GM10248 (cell line): ENCODE results near the gene ZBTB24.

Source experiments
- CTCF ChIA-PET: fragments of 300-600 bp; sonication (Branson Sonifier 250); formaldehyde crosslinking; extraction: SDS; loops from one replicate; lab custom pipeline; 2021; ENCODE audit warnings: antibody characterized with exemption; lab: Yijun Ruan, JAX
- POLR2A ChIA-PET: fragments of 350-650 bp; sonication (Branson Sonifier 250); formaldehyde crosslinking; extraction: SDS; loops from one replicate; lab custom pipeline; 2020; ENCODE audit warnings: antibody characterized with exemption; lab: Yijun Ruan, JAX
- DNase-seq: peaks from one replicate; pipeline ENCODE4 v3.0.0; 2012; ENCODE audit errors: extremely low spot score
- TF ChIP-seq, protein P1 (sequence below): IDR thresholded peaks from 2 replicates; pipeline ENCODE4 v1.5.1; 2012; ENCODE audit warnings: mild to moderate bottlenecking, low read depth; ENCODE audit errors: extremely low read depth, missing control alignments, control extremely low read depth

Gene ZBTB24

DNA sequence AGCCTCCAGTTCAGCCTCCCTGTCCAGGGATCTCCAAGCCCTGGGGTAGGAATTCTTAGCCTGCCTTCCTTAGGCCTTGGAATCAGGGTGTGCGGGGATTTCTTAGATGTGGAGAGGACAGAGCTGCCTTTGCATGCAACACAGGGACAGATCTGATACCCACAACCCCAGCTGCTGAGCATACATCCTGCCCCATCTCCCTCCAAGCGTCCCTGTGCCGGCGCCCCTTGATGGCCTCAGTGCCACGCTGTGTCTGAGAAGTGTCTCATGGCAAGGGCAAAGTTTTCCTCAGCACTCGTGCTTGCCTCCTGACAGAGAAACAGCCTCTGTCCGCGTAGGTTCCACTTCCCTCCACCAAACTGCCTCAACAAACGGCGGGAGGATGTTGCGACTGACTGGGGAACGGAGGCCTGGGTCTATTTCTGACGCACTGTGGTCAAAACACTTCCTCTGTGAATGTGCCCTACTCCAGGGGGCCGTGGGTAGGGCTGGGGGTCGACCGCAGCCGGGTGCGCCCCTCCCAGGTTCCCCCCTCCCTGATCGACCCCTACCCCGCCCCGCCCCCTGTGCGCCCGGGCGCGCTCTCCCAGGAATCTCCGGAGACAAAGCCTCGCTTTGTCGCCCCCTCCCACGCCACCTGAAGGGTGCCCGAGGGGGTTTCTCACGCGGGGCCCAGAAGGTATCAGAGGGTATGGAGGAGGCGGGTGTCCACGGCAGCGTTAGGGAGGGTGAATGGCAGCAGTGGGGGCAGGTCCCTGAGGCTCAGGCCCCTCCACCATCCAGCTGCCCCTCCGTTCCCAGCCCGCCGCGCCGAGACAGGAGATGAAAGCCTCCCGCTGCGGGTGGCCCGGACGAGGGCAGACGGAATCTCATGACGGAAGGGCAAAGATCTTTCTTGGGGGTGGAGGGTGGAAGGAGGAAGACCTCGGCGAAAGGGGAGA is 28.3 kb downstream of the ZBTB24 start:
- POLR2A ChIA-PET, result interaction anchor here (0.9 to 1.3 kb wide), 4 partner anchors 9 to 81 kb away, joined by 3 to 4 read pairs (median 3); partner anchors contain the start of gene CD164

DNA sequence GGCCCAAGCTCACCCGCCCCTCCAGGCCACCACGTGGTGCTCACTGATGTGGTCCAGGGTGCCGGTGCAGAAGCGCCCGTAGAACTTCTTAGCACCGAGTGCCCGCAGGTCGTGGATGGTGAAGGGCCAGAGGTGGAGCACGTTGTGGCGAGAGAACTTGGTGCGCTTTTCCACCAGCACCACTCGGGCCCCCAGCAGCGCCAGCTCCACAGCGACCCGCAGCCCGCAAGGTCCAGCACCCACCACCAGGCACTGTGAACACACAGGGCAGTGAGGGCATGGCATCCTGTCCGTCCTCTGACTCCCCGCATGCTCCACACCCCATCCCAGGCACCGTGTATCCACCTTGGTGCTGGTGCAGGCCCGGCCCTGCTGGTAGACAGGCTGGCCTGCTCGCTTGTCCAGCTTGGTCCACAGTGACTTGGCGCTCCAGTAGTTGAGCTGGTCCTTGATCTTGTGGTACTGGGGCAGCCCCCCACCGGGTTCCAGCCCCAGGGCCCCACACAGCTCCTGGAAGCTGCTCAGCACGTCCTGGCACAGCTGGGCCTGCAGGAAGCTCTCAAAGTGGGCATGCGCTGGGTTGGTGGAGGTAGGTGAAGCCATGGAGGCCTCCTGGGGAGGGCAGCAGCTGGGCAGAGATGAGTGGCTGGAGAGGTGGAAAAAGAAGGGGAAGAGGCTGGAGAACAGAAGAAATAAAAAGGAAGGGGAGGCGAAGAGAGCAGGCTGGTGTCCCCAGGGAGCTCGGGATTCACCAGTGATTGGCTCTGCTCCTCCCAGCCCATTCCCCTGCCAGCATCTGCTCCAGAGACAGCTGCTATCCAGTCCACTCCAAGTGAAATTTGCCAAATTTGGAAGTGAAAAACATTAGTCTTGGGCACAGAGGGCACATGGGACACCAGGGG is 29.2 kb downstream of the ZBTB24 start:
- TF ChIP-seq, protein P1, sequence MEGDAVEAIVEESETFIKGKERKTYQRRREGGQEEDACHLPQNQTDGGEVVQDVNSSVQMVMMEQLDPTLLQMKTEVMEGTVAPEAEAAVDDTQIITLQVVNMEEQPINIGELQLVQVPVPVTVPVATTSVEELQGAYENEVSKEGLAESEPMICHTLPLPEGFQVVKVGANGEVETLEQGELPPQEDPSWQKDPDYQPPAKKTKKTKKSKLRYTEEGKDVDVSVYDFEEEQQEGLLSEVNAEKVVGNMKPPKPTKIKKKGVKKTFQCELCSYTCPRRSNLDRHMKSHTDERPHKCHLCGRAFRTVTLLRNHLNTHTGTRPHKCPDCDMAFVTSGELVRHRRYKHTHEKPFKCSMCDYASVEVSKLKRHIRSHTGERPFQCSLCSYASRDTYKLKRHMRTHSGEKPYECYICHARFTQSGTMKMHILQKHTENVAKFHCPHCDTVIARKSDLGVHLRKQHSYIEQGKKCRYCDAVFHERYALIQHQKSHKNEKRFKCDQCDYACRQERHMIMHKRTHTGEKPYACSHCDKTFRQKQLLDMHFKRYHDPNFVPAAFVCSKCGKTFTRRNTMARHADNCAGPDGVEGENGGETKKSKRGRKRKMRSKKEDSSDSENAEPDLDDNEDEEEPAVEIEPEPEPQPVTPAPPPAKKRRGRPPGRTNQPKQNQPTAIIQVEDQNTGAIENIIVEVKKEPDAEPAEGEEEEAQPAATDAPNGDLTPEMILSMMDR, result no peak
- peak; percentile 15 for DNase-seq
- ChIA-PET CTCF (interaction anchor here (1.1 to 3.9 kb wide), 6 partner anchors 9 to 370 kb away, joined by 3 to 19 read pairs (median 8); partner anchors contain the start of genes CD164, PPIL6 and SMPD2), POLR2A (interaction anchor here (0.9 to 1.3 kb wide), 3 partner anchors 8 to 80 kb away, joined by 3 to 4 read pairs (median 3); no protein-coding TSS in a partner anchor)

More for the DNA sequence above, 28.3 kb downstream of the ZBTB24 start:
- CTCF ChIA-PET, result interaction anchor here (0.7 to 3.9 kb wide), 11 partner anchors 8 to 371 kb away, joined by 3 to 19 read pairs (median 7); partner anchors contain the start of genes CD164, PPIL6 and SMPD2
- TF ChIP-seq, protein P1, result no peak
- peak; percentile 73 for DNase-seq

DNA sequence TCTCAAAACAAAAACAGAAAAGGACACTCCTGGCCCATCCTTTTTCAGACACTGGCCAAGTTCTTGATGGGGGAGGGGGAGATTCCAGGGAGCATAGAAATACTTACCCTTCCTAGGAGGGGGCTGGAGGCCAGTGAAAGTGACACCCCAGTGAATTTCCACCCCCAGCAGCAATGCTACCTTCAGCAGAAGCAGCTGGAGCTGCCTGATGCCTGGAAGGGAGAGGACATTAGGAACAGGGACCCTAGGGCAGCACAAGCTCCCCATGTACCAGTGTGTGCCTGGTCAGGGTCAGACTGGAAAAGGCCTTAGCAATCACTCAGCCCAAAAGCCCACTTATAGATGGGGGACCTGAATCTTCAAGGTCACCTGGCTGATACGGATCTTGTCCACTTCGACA is 29.9 kb downstream of the ZBTB24 start:
- TF ChIP-seq, protein P1, result no peak
- CTCF ChIA-PET, result interaction anchor here (1.2 to 3.9 kb wide), 5 partner anchors 8 to 369 kb away, joined by 3 to 19 read pairs (median 8); partner anchors contain the start of genes CD164, PPIL6 and SMPD2
- no peak for DNase-seq
- POLR2A ChIA-PET, result interaction anchor here (1.3 kb wide), 1 partner anchor 8 kb away, joined by 4 read pairs; no protein-coding TSS in a partner anchor

DNA sequence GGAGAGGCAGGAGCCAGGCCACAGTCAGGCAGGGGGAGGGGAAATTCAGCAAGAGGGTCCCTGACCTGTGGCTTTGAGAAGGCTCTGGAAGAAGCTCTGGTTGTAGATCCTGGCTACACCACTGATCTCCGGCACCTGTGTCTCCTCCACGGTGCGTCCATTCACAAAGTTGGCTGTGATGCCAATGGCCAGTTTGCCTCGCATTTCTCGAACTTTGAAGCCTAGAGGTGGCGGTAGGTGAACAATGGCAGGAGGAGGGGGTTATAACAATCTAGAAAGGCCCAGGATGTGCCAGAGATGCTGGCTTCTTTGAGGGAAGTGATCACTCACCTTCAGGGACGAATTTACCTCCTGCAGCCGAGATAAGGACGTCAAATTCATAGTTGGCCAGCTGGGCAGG is 30.8 kb downstream of the ZBTB24 start:
- CTCF ChIA-PET, result no interaction called here
- TF ChIP-seq, protein P1, result no peak
- no peak for DNase-seq
- POLR2A ChIA-PET, result no interaction called here

DNA sequence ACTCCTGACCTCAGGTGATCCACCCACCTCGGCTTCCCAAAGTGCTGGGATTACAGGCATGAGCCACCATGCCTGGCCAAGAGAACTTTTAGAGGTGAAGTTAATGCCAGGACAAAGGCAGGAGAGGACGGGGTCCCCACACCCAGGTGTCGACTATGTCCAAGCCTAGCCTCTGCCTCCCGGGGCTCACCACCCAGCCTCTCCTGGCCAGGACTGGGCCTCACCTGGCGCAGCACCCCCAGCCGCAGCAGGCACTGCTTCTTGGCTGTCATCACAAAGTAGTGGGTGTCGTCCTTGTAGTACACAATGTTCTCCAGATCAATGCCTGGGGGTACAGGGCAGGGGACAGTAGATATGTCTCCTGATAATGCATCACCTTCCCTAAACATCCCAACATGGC is 31.6 kb downstream of the ZBTB24 start:
- TF ChIP-seq, protein P1, result no peak
- DNase-seq, result no peak
- POLR2A ChIA-PET, result no interaction called here
- CTCF ChIA-PET, result interaction anchor here (0.9 kb wide), 1 partner anchor 263 kb away, joined by 3 read pairs; no protein-coding TSS in a partner anchor

DNA sequence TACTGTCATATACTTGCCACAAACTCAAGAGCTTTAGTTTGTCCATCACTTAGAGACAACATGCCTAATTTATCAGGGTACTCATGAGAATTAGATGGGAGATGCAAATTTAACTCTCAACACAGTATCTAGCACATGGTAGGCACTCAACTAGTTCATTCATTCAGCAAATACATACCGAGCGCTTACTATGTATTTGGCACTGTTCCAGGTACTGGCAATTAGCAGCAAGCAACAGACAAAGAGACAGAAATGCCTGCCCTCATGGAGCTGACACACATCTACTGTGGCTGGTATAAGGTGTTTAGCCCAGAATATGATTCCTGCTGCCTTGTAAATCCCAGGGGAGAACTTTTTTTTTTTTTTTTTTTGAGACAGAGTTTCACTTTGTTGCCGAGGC is 32.2 kb downstream of the ZBTB24 start:
- CTCF ChIA-PET, result interaction anchor here (0.9 to 1.2 kb wide), 3 partner anchors 14 to 262 kb away, joined by 3 to 4 read pairs (median 3); no protein-coding TSS in a partner anchor
- TF ChIP-seq, protein P1, result no peak
- DNase-seq, result no peak
- POLR2A ChIA-PET, result no interaction called here
